Glutamatergic neuron (in vitro differentiated cells): ENCODE measurements around the gene ADGRD1. TPM values are rescaled to one million over a fixed set of nuclear protein-coding genes. Genes with fewer than 3 reads are reported as not detected.

Experiments used
- DNase-seq: peaks from one replicate; pipeline ENCODE4 v3.0.0; 2022
- H3K27ac Mint-ChIP-seq: one replicate; pipeline ENCODE4 v1.8.0; 2020; ENCODE audit warnings: mild to moderate bottlenecking, mixed read lengths, inconsistent platforms; ENCODE audit not compliant: unreplicated experiment
- H3K27me3 Mint-ChIP-seq: one replicate; pipeline ENCODE4 v1.8.0; 2020; ENCODE audit warnings: mild to moderate bottlenecking, moderate library complexity, mixed read lengths, inconsistent platforms; ENCODE audit not compliant: unreplicated experiment
- H3K36me3 Mint-ChIP-seq: one replicate; pipeline ENCODE4 v1.8.0; 2020; ENCODE audit warnings: mild to moderate bottlenecking, mixed read lengths, inconsistent platforms; ENCODE audit not compliant: unreplicated experiment
- H3K4me1 Mint-ChIP-seq: one replicate; pipeline ENCODE4 v1.8.0; 2020; ENCODE audit warnings: mild to moderate bottlenecking, low read depth, mixed read lengths, inconsistent platforms; ENCODE audit not compliant: unreplicated experiment
- H3K4me3 Mint-ChIP-seq: one replicate; pipeline ENCODE4 v1.8.0; 2020; ENCODE audit warnings: mild to moderate bottlenecking, mixed read lengths, inconsistent platforms; ENCODE audit not compliant: unreplicated experiment
- H3K9me3 Mint-ChIP-seq: one replicate; pipeline ENCODE4 v1.8.0; 2020; ENCODE audit warnings: mild to moderate bottlenecking, moderate library complexity, mixed read lengths, inconsistent platforms; ENCODE audit not compliant: unreplicated experiment
- CTCF ChIP-seq: fragments of 200-600 bp; sonication (generic); IDR thresholded peaks from one replicate; pipeline ENCODE4 v1.5.0; 2021; ENCODE audit not compliant: partially characterized antibody, unreplicated experiment
- total RNA-seq: library from RNA; stranded (reverse); fragmentation: NEBNext Ultra II Directional; extraction: Animal tissue kit (Norgen Biotek cat#: 25700); gene quantifications from one replicate; pipeline ENCODE4 v1.2.1, GENCODE V29; 2021; ENCODE audit not compliant: unreplicated experiment

The ADGRD1 gene
- total RNA-seq, 1 donor from 2014 or later: 0.96 TPM

DNA sequence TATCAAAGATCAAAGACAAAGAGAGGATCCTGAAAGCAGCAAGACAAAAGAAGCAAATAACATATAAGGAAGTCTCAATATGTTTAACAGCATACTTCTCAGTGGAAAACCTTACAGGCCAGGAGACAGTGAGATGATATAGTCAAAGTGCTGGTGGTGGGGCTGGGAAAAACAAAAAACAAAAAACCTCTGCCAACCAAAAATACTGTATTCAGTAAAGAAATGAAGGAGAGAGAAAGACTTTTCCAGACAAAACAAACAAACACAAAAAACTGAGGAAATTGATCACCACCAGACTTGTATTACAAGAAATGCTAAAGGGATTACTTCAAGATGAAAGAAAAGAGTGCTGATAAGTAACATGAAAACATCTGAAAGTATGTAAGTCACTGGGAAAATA, 221.2 kb downstream of the ADGRD1 start:
- Mint-ChIP-seq H3K36me3 (peaks cover 10% of the 10 kb centered on the region), H3K27me3 (no peaks in the 10 kb centered on the region), H3K9me3 (no peaks in the 10 kb centered on the region), H3K4me3 (no peak overlapping the region), H3K27ac (no peak overlapping the region), H3K4me1 (no peaks in the 10 kb centered on the region)
- no peak for TF ChIP-seq CTCF
- DNase-seq: no peak

DNA sequence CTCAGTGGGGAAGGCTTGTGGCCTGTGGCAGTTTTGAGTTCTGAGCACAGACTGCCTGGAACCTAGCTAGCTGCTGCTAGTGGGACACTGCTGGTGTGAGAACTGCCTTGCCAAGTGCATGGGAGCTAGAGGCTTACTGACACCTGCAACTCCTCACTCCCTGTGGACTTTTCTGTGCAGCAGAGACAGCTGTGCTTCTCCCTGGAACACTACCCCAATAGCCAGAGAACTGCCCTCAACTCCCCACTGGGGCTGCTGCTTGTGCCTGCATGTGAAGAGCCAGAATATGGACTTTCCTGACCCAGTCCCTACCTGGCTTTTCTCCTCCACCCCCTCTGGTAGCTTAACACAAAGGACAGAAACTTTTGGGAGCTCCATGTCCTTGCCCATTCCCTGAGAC, 222.6 kb downstream of the ADGRD1 start:
- Mint-ChIP-seq H3K36me3 (peaks cover 10% of the 10 kb centered on the region), H3K27ac (no peak overlapping the region), H3K4me3 (no peak overlapping the region), H3K4me1 (no peaks in the 10 kb centered on the region), H3K27me3 (no peaks in the 10 kb centered on the region), H3K9me3 (no peaks in the 10 kb centered on the region)
- DNase-seq: no peak
- no peak for TF ChIP-seq CTCF

DNA sequence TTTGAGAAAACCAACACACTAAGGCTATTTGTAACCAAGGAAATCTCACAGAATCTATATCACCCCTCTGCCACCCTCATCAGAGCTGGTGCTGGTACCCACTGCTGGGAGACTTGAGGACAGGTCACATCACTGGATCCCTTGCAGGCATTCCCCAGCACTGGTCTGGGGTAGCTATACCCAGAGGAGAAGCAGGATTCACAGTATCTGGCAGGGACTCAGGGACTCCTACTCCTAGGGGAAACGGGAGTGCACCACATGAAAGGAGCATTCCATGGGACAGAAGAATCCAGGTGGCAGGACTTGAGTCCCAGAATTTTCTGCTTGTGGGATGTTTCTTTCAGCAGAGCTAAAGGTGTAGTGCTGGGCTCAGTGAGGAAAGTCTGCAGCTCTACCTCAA, 223.2 kb downstream of the ADGRD1 start:
- peaks cover 10% of the 10 kb centered on the region for H3K36me3 Mint-ChIP-seq
- no peak for TF ChIP-seq CTCF
- H3K27me3 Mint-ChIP-seq: no peaks in the 10 kb centered on the region
- H3K9me3 Mint-ChIP-seq: no peaks in the 10 kb centered on the region
- no peak overlapping the region for H3K27ac Mint-ChIP-seq
- no peaks in the 10 kb centered on the region for H3K4me1 Mint-ChIP-seq
- DNase-seq: no peak
- H3K4me3 Mint-ChIP-seq: no peak overlapping the region

- H3K4me1 Mint-ChIP-seq: no peaks in the 10 kb centered on the region
- no peak for DNase-seq
- H3K36me3 Mint-ChIP-seq: peaks cover 10% of the 10 kb centered on the region
- no peaks in the 10 kb centered on the region for H3K9me3 Mint-ChIP-seq
- H3K4me3 Mint-ChIP-seq: no peak overlapping the region
- no peak for TF ChIP-seq CTCF
- H3K27me3 Mint-ChIP-seq: no peaks in the 10 kb centered on the region
- no peak overlapping the region for H3K27ac Mint-ChIP-seq
These were observed 223.9 kb downstream of the ADGRD1 start for GRCh38 chr12:131177599-131177998.

DNA sequence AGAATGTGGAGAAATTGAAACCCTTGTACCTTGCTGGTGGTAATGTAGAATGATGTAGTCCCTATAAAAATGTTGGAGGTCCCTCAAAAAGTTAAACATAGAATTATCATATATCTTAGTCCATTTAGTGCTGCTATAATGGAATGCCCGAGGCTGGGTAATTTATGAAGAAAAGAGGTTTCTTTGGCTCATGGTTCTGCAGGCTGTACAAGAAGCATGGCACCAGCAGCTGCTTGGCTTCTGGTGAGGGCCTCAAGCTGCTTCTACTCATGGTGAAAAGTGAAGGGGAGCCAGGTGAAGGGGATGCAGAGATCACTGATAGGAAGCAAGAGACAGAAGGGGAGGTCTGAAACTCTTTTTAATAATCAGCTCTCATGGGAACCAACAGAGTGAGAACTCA, 233.9 kb downstream of the ADGRD1 start:
- H3K27me3 Mint-ChIP-seq: peaks cover 2% of the 10 kb centered on the region
- no peak overlapping the region for H3K27ac Mint-ChIP-seq
- no peak for DNase-seq
- H3K4me1 Mint-ChIP-seq: no peaks in the 10 kb centered on the region
- no peak for TF ChIP-seq CTCF
- H3K9me3 Mint-ChIP-seq: peaks cover 10% of the 10 kb centered on the region
- peaks cover 23% of the 10 kb centered on the region for H3K36me3 Mint-ChIP-seq
- no peak overlapping the region for H3K4me3 Mint-ChIP-seq
